ENCODE measurements around the gene KRTAP5-5. TPM values are rescaled to one million over a fixed set of nuclear protein-coding genes. Genes with fewer than 3 reads are reported as not detected.

Gene KRTAP5-5
- total and polyA plus RNA-seq, 2 of the 13 experiments (the other 11 are each of a cell fraction or from before 2014, with no cell fraction given), result not detected

DNA sequence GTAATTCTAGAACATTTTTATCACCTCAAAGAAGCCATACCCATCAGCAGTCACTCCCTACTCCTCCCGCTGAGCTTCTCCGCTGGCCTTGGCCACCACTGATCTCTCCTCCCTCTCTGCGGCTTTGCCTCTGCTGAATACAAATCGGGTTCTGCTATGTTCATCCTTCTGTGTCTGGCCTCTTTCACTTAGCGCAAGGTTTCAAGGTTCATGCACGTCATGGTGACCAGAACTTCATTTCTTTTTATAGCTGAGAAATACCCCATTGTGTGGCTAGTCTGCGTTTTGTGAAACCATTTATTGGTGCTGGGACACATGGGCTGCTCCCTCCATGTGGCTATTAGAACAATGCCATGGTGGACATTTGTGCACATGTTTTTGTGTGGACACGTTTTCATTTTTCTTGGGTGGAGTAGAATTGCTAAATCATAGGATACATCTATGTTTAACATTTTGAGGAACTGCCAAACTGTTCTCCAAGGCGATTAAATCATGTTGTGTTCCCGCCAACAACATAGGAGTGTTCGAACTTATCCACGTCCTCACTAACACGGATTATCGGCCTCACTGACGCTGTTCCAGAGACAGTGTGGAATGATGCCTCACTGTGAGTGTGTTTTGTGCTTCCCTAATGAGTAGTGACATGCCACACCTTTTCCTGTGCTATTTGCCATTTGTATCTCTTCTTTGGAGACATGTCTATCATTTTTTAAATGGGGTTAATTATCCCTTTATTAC lies 43.2 kb downstream of the KRTAP5-5 start (continued):
- TF ChIP-seq, protein P1, sequence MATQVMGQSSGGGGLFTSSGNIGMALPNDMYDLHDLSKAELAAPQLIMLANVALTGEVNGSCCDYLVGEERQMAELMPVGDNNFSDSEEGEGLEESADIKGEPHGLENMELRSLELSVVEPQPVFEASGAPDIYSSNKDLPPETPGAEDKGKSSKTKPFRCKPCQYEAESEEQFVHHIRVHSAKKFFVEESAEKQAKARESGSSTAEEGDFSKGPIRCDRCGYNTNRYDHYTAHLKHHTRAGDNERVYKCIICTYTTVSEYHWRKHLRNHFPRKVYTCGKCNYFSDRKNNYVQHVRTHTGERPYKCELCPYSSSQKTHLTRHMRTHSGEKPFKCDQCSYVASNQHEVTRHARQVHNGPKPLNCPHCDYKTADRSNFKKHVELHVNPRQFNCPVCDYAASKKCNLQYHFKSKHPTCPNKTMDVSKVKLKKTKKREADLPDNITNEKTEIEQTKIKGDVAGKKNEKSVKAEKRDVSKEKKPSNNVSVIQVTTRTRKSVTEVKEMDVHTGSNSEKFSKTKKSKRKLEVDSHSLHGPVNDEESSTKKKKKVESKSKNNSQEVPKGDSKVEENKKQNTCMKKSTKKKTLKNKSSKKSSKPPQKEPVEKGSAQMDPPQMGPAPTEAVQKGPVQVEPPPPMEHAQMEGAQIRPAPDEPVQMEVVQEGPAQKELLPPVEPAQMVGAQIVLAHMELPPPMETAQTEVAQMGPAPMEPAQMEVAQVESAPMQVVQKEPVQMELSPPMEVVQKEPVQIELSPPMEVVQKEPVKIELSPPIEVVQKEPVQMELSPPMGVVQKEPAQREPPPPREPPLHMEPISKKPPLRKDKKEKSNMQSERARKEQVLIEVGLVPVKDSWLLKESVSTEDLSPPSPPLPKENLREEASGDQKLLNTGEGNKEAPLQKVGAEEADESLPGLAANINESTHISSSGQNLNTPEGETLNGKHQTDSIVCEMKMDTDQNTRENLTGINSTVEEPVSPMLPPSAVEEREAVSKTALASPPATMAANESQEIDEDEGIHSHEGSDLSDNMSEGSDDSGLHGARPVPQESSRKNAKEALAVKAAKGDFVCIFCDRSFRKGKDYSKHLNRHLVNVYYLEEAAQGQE (IDR thresholded peaks at IDR 0.05; ENCODE audit: borderline replicate concordance in 1 of 2, low read depth in 1 of 2, low read length in 2 of 2), result no peak
- TF ChIP-seq ZBTB8A (CRISPR knock-in tag; IDR thresholded peaks at IDR 0.05; ENCODE audit: borderline replicate concordance, low read depth) (no peak), YEATS4 (CRISPR knock-in tag; IDR thresholded peaks at IDR 0.05; ENCODE audit: borderline replicate concordance) (no peak), ZNF678 (CRISPR knock-in tag; IDR thresholded peaks at IDR 0.05) (no peak), TEAD3 (CRISPR knock-in tag; optimal IDR thresholded peaks at IDR 0.05; ENCODE audit: borderline replicate concordance) (peak; percentile 11), ISX (CRISPR knock-in tag; conservative IDR thresholded peaks at IDR 0.05) (no peak), FOSL2 (CRISPR knock-in tag; IDR thresholded peaks at IDR 0.05) (no peak), RFX1 (IDR thresholded peaks at IDR 0.05) (no peak), ZBTB38 (CRISPR knock-in tag; IDR thresholded peaks at IDR 0.05) (peak; percentile 91), IRF2 (CRISPR knock-in tag; IDR thresholded peaks at IDR 0.05) (0 out of 2 replicates have a peak, but pooled peaks have one; percentile 24), CREM (IDR thresholded peaks at IDR 0.05) (no peak), CREM (CRISPR knock-in tag; IDR thresholded peaks at IDR 0.05) (no peak)
- TF ChIP-seq, protein P2, sequence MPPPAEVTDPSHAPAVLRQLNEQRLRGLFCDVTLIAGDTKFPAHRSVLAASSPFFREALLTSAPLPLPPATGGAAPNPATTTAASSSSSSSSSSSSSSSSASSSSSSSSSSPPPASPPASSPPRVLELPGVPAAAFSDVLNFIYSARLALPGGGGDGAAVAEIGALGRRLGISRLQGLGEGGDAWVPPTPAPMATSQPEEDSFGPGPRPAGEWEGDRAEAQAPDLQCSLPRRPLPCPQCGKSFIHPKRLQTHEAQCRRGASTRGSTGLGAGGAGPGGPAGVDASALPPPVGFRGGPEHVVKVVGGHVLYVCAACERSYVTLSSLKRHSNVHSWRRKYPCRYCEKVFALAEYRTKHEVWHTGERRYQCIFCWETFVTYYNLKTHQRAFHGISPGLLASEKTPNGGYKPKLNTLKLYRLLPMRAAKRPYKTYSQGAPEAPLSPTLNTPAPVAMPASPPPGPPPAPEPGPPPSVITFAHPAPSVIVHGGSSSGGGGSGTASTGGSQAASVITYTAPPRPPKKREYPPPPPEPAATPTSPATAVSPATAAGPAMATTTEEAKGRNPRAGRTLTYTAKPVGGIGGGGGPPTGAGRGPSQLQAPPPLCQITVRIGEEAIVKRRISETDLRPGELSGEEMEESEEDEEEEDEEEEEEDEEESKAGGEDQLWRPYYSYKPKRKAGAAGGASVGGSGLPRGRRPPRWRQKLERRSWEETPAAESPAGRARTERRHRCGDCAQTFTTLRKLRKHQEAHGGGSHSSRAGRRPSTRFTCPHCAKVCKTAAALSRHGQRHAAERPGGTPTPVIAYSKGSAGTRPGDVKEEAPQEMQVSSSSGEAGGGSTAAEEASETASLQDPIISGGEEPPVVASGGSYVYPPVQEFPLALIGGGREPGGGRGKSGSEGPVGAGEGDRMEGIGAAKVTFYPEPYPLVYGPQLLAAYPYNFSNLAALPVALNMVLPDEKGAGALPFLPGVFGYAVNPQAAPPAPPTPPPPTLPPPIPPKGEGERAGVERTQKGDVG (CRISPR knock-in tag; IDR thresholded peaks at IDR 0.05; ENCODE audit: borderline replicate concordance), result peak; percentile 90
